GM21423 (cell line): ENCODE results near the gene CCNDBP1.
"Not testable (repeated sequence)": the region's sequence is repeated elsewhere in the genome, so short reads cannot be mapped to it uniquely, and the experiment has no call there.

Experiments used
- ATAC-seq: cut with Tn5 transposase; IDR thresholded peaks from one replicate; pipeline ENCODE4 v1.9.1; 2021; ENCODE audit warnings: mild to moderate bottlenecking, moderate library complexity; ENCODE audit not compliant: unreplicated experiment

Gene CCNDBP1

GRCh38 chr15:43214169-43214568 is 29.0 kb downstream of the CCNDBP1 start:
- no peak for ATAC-seq

- ATAC-seq: no peak
Observed at GRCh38 chr15:43214592-43215295, 29.5 kb downstream of the CCNDBP1 start.

- ATAC-seq: no peak
Observed at GRCh38 chr15:43215961-43216360, 30.8 kb downstream of the CCNDBP1 start.

GRCh38 chr15:43218908-43219706 is 33.9 kb downstream of the CCNDBP1 start:
- ATAC-seq: no peak

- ATAC-seq: no peak
Observed at GRCh38 chr15:43219929-43220928, 35.0 kb downstream of the CCNDBP1 start.

GRCh38 chr15:43220991-43221403 is 35.8 kb downstream of the CCNDBP1 start, which contains the start of gene EPB42:
TSS of gene EPB42 (minus strand) at chr15:43221018. CDS start at chr15:43220825, 193 bp downstream.
- no peak for ATAC-seq

- ATAC-seq: no peak
Observed at GRCh38 chr15:43221422-43221821, 36.2 kb downstream of the CCNDBP1 start.

- no peak for ATAC-seq
Observed at GRCh38 chr15:43225201-43225949, 40.2 kb downstream of the CCNDBP1 start.

GRCh38 chr15:43225950-43226255 is 40.7 kb downstream of the CCNDBP1 start:
- not testable (repeated sequence) for ATAC-seq

- ATAC-seq: no peak
Observed at GRCh38 chr15:43226436-43227305, 41.5 kb downstream of the CCNDBP1 start.

GRCh38 chr15:43229977-43230376 is 44.8 kb downstream of the CCNDBP1 start:
- ATAC-seq: no peak

- ATAC-seq: no peak
Observed at GRCh38 chr15:43230640-43231115, 45.5 kb downstream of the CCNDBP1 start.

GRCh38 chr15:43232289-43232874 is 47.2 kb downstream of the CCNDBP1 start:
- ATAC-seq: no peak

- no peak for ATAC-seq
Observed at GRCh38 chr15:43235536-43235935, 50.3 kb downstream of the CCNDBP1 start.

GRCh38 chr15:43237842-43238470 is 52.8 kb downstream of the CCNDBP1 start:
- ATAC-seq: no peak

GRCh38 chr15:43238671-43239131 is 53.5 kb downstream of the CCNDBP1 start:
- no peak for ATAC-seq

- no peak for ATAC-seq
Observed at GRCh38 chr15:43239732-43240491, 54.7 kb downstream of the CCNDBP1 start.

- no peak for ATAC-seq
Observed at GRCh38 chr15:43241100-43241499, 55.9 kb downstream of the CCNDBP1 start.
